Ramos (cell line): ENCODE measurements around the gene PITPNB.

Experiments
- in situ Hi-C: fragments of 300-500 bp; cut with MboI; formaldehyde crosslinking; loops from one replicate; pipeline ENCODE4 v1.14.3; 2022; ENCODE audit warnings: low sequenced_read_pairs; ENCODE audit not compliant: unreplicated experiment

The PITPNB gene

DNA sequence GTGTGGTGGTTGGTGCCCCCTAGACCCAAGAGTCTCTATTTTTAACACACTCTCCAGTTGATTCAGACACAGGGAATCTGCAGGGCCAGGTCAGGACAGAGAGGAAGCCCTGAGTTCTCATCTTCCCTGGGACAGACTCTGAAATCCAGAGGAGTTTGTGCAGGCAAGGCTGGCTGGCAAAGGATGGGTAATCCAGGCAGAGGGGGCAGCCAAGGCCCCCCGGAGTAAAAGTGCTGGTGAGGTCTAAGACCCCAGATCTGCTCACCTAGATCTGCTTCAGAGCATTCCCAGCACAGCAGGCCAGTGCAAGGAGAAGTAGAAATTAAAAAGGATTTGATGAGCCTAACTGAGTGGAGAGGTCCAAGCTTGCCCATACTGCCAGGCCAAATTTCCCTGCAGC lies 76.9 kb downstream of the PITPNB start:
- in situ Hi-C loops: no loop called here

DNA sequence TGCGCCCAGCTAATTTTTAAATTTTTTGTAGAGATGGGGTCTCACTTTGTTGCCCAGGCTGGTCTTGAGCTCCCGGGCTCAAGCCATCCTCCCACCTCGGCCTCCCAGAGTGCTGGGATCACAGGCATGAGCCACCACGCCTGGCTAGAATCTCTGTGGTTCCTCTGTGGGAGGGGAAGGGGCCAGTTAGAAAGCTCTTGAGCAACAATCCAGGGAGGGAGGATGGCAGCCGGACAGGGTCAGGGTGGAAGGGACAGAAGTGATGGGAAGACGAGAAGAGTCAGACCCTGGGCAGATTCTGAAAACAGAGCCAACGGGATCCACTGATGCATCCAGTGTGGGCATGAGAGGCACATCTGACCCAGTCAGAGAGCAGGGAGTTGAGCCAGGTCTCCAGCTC lies 78.6 kb downstream of the PITPNB start:
- in situ Hi-C loops: no loop called here

DNA sequence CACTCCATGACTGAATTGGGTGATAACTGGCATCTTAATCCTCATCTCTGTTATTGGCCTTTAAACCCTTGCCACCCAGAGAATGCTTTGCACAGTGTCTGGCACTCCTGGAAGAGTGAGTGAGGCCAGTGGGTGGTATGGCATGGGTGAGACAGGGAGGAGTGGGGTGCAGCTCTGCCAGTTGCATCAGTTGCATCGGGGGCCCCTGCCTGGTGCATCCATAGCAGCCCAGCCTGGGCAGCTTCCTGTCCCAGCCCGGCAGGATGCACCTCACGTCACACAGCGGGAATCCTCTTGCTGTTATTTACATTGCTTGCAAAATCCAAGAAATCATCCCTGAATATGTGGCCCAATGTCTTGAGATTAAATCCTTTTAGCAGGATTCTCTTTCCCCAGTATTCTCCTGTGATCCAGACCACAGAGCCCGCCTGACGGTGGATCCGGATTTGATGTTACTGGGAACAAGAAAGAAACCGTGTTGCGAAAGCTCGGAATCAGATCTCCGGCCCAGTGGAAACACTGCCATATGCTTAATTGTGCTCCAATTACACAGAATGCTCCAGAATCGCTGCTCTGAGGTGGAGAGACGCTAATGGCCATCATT lies 79.9 kb downstream of the PITPNB start:
- in situ Hi-C loops: no loop called here

DNA sequence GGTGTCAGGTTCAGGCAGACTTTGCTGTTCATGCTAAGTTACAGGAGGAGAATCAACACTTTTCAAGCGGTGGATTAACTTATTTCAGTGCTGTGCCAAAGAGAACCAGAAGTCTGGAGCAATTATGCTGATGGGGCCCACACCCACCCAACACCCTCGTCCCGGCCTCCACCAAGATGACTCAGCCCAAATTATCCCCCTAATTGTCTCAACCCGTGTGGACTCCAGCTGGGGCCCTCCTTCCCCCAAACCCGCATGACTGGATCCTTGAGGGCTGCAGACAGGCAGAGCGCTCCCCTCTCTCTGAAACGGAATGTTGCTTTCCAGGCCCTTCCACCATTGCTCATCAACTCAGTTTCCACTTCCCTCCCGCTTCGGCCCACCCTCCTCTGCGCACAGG lies 82.9 kb downstream of the PITPNB start:
- in situ Hi-C loops: no loop called here

DNA sequence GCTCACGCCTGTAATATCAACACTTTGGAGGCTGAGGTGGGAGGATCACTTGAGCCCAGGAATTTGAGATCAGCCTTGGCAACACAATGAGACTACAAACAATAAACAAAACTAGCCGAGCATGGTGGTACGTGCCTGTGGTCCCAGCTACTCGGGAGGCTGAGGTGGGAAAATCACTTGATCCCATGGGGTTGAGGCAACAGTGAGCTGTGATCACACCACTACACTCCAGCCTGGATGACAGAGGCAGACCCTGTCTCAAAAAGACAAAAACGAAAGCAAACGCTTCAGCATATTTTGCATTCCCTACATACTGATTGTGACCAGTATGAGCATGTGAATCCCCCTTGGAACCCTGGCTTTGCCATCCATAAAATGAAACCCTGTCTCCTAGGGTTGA lies 83.6 kb downstream of the PITPNB start:
- in situ Hi-C loops: no loop called here

DNA sequence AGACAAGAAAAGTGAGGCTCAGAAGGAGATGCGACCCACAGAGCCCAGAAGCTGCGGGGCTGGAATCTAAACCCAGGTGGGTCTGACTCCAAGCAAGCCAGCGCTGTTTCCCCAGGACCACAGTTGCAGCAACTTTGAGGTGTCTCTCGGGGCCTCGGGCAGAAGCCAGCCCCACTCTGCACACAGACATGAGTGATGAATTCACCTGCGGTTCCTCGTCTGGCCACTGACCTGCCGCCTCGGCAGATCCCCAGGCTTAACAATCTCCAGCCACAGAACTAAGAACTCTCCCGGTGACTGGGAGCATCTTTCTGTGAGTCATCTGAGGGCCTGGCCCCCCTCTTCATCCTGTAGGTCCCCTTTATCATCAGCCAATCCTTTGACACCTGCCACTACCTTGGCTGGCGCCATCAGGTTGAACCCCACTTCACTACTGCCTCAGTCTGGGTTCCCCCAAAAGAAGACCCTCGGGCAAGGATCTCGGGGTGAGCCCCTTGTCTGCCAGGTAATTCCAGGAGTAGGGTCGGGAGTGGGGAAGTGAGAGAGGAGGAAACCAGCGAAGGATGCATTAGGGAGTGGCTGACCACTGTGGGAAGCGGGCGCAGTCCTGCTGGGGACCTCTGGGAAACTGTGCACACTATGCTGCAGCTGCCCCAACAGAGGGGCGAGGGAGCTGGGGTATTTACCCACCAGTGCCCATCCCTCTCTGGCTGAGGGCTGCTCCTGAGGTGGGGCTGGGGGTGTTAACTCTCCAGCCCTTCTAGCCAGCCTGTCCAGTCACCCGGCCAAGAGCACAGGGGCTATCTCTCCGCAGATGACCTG lies 84.5 kb downstream of the PITPNB start:
- in situ Hi-C loops: no loop called here

DNA sequence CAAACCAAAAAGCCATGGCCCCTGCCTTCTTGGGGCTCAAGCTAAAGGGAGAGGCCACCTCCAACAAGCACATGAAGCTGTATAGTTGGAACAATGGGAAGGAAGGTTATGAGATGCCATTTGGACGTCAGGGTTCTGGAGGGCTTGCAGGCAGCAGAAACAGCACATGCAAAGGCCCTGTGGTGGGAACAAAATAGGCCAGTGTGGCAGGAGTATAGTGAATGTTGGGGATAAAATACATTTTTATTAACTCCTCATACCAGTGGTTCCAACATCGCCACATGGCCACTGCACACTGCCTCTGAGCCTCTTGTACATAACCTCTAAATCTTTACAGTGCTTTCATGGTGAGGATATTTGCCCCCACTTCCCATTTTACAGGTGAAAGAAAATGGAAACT lies 85.3 kb downstream of the PITPNB start:
- in situ Hi-C loops: no loop called here

DNA sequence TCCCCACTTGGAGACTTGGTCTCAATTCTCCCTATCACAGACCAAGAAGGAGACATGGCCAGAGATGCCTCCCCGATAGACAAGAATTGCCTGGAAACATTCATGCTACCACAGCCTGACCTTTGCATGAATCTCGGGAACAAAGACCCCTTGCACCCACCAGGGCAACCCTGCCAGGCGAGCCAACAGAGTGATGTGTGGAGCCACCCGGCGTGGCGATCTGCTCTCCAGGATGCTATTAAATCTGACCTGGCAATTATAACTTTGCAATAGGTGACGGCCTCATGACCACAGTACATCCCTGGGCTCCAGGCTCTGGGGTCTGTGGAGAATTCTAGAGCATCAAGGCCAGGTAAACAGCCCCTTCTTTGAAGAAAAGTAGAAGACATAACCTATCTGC lies 86.5 kb downstream of the PITPNB start:
- in situ Hi-C loops: no loop called here

DNA sequence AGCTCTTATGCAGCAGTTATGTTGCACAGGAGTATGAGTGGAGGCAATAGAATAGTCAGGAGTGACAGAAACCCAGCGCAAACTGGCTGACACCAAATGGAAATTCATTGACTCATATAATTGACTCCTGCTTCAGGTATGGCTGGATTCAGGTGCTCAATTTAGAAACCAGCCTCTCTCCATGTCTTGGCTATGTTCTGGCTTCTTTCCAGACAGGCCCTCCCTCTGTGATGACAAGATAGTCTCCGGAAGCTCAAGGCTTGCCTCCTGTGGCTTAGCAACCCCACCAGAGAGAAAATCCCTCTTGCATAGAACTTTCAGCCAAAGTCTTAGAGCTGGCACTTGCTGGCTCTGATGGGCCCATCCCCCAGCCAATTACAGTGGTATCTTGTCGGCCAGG lies 89.4 kb downstream of the PITPNB start:
- in situ Hi-C loops: no loop called here

DNA sequence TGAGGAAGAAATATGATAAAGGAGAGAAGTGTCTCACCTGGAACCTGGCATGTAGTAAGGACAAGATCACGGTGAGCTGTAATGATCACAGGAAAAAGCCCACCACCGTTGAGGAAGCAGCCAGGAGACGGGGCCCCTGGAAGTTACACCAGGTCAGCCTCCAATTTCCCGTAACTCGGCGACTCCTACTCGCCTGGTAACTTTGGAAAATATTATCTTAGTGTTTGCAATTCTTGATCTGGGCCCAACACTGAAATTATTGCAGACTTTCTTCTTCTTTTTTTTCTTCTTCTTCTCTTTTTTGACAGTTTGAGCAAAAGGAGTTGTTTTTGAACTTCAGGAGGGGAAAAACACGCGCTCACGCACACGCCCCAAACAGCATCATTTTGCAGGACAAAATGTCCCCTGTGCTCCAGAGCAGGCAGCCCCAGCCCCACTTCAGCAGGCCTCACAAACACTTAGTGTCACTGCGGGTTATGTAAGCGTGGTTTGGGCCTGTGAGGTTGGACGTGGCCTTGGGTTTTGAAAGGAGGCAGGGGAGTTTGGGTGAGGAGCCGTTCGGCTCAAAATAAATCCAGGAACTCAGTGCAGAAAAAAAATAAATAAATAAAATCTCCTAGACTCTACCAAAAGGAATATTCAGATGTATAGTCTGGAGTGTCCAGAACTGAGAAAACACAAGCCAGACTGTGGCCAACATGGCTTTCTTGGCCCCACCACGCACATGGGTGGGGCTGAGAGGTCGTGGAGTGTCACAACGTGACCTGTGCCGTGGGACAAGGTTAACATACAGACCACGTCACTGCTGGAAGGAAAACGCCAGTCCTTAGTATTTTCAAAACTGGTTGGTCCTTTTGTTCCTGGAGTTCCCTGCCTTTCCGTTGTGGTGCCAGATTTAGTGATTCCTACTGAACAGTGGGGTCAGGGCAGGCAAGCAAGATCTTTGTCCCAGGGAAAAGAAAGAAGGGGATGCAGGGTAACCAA lies 91.2 kb downstream of the PITPNB start:
- in situ Hi-C loops: no loop called here

DNA sequence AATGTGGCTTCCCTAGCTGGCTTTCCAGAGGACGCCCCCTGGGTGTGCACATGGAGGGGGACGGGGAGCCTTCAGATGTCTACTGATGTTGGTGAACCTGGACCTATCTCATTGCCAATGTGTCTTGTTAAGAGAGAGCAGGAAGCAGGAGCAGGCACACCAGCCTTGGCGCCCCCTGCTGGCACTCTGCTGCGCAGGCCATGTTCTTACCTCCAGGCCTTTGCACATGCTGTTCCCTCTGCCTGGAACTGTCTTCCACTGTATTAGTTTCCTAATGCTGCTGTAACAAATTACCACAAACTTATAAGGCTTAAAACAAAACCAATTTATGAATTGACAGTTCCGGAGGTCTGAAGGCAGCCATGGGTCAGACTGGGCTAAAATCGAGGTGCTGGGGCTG lies 93.9 kb downstream of the PITPNB start:
- in situ Hi-C loops: no loop called here

DNA sequence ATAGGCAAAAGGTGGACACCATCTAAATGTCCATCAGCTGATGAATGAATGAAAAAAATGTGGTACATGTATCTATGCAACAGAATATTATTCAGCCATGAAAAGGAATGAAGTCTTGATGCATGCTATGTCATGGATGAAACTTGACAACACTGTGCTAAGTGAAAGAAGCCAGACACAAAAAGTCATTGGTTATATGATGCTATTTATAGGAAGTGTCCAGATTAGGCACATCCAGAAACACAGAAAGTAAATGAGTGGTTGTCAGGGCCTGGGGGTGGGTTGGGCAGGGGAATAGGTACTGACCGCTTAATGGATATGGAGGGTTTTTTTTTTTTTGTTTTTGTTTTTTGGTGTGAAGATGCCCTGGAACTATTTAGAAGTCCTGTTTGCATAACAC lies 95.8 kb downstream of the PITPNB start:
- in situ Hi-C loops: no loop called here

DNA sequence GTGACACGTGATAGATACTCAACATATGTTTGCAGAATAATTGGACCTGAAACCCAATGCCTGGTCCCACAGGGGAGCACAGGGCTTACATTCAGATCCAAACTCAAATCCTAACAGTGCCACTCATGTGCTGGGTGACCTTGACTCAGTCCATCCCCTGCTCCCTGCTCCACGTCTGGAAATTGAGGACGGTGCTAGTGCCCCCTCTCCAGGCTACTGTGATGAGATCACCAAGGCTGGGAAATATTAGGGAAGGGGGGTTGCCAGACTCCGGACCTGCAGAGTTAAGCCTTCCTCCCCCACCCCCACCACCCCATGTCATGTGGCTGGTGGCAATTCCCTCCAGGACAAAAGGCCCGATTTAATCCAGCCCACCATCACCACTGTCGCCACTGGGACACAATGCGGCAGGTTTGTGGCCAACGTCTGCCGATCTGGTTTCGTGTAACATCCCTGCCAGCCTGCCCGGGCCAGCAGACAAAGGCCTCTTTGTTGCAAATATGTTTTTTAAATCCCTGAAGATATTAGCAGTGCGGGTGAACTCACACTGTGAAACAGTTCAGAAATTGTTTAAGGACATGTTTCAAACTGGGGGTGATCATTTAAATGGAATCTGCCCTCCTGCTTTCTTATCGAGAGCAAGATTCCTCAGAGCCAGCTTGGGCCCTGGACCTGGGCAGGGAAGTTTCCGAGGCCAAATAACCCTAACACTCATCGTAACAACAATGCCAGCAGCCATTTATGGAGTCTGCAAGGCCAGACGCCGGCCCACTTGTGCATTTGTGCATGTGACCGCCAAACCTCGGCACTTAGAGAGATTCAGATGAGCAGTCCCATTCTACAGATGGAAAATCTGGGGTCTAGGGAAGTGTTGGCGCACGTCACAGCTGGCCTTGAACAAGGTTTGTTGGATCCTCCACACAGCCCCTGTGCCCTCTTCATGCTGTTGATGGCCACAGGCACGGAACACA lies 97.9 kb downstream of the PITPNB start:
- in situ Hi-C loops: no loop called here

DNA sequence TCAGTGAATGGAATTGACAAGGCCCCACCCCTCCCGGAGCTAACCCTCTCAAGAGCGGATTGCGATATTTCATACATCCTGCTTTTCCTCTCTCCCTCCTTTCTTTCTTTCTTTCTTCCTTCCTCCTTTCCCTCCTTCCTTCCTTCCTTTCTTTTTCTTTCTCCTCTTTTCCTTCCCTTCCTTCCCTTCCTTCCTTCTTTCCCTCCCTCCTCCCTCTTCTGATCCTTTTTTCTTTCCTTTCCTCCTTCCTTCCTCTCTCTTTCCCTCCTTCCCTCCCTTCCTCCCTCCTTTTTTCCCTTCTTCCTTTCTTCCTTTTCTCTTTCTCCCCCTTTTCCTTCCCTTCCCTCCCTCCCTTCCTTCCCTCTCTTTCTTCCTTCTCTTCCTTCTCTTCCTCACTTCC lies 102.5 kb downstream of the PITPNB start:
- in situ Hi-C loops: no loop called here

DNA sequence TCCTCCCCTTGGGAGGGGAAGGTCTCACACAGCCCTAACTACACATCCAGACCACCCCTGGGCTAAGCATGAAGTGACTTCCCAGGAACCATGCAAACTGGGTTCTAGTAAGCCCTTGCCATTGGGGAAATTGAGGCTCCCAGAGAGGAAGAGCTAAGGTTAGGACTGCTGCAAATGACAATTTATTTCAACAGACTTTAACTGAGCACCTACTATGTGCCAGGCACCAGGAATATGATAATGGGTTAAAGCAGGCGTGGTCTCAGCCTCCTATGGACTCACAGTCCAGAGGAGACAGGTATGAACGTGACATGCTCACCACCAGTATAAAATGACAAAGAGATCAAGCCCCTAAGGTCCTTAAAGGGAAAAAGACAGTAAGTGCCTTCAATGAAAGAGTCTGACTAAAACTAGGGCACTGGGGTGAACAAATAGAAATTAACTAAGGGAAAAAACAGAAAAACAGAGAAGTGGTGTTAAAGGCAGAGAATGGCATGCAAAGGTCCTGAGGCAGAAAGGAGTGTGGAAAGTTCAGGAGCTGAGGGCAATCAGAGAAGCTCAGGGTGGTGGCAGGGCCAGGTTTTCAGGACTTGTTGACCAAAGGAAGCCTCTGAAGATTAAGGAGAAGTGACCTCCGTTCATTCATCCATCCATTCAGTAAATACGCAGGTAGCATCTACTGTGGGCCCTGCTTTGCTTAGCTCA lies 103.1 kb downstream of the PITPNB start:
- in situ Hi-C loops: no loop called here

DNA sequence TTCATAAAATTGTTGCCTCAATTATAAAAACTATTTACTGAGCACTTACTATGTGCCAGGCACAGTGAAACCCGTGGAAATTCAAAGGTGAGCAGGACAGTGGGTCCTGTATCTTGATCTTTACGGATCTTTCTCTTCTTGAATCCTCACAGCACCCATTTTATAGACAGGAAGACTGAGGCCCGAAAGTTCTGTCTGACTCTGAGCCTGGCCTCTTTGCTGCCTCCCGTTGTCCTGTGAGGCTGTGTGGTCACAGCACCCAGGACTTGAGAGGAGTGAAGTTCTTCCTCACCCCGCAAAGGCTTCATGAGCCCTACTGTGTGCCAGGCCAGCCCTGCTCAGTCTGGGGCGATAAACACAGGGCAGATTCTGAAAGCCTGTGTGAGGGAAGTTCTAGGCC lies 104.1 kb downstream of the PITPNB start:
- in situ Hi-C loops: no loop called here

DNA sequence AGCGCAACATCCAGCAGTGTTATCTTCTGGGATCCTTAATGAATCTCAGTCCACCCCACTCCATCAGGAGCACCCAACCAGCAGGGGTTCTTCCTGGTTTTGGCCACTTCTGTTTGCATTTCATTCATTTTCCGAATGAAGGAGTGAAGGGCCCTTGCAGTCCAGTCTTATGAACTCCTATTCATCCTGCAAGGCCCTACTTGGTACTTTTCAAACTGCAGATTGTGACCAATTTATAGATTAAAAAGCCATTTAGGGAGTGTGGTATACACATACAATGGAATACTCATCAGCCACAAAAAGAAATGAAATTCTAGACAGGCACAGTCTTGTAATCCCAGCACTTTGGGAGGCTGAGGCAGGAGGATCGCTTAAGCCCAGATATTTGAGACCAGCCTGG lies 107.3 kb downstream of the PITPNB start:
- in situ Hi-C loops: no loop called here

DNA sequence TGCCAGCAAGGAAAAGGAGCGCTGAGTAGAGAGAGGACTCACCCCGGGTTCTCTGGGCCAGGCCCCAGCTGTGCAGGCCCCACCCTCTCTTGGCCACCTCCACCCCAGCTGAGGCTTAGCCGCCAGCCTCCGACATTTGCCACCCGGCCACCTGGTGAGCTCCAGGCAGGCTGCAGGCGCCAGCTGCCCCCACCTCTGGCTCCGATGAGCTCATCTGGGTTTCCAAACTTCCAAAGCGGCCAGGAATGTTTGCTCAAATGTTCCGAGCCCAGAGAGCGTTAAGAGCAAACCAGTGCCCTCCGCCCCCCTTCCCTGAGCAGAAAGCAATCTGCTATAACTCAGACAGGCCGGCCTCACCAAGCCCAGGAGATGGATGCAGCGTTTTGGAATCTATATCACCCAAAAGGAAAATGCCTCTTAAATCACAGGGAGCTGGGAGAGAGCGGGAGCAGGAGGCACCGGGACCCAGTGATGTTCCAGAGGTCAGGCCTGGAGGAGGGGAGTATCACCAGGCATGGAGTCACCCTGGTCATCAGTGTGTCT lies 108.4 kb downstream of the PITPNB start:
- in situ Hi-C loops: no loop called here
